Coronary artery (tissue), 2 donors: ENCODE results near the gene TSKU.
A peak's percentile ranks its signal among the peaks of the same experiment; 100 is the strongest.
"Not testable (repeated sequence)": the region's sequence is repeated elsewhere in the genome, so short reads cannot be mapped to it uniquely, and the experiment has no call there.

ENCODE experiments used
- DNase-seq: peaks from one replicate; pipeline ENCODE4 v3.0.0-alpha.2; 2017; ENCODE audit warnings: low spot score
- H3K27ac ChIP-seq, 2 donors: fragments of 200-600 bp; sonication (generic); one replicate each; pipeline ENCODE4 v1.5.1; 2016 to 2019
- H3K4me3 ChIP-seq: fragments of 200-600 bp; sonication (generic); 2 replicates; pipeline ENCODE4 v1.5.1; 2016; ENCODE audit warnings: mild to moderate bottlenecking, moderate library complexity
- TF ChIP-seq, protein P1 (sequence below): fragments of 200-600 bp; sonication (generic); IDR thresholded peaks from one replicate; pipeline ENCODE4 v1.5.1; 2019; ENCODE audit warnings: antibody characterized with exemption

The TSKU gene

DNA sequence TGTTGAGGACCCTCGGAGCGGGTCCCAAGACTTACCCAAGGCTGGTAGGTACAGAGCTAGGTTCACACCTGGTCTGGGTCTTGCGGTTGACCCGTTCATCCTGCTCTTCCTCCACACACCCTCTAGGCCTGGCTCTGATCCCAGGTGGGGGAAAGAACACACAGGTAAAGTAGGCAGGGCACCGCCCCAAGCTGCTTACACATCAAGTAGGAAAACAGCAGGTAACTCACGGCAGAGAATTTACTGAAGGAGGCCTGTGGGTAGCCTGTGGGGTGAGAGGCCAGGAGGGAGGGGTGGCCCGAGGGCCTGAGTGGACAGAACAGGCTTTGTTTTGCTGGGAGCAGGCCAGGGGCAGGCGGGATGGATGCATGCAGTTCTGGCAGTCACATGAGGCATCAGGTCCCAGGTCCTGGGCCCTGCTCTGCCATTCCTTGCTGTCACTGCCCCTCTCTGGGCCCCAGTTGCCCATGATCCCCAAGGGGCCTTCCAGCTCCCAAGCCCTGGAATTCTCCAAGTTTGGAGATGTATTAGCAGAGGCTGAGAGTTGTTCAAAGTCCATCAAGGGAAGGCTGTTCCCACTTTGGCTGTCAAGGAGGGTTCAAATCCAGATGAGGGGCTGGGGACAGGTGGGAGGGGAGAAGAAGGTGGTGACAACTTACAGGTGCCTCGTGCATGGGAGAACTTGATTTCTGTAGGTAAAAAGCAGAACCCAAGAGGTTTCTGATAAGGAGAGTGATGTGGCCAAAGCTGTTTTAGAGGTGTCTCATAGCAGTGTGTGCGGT, 5.7 kb downstream of the TSKU start:
- Histone ChIP-seq H3K27ac (peak overlapping the region; percentile 44 to 98), H3K4me3 (peak overlapping the region; percentile 22)
- DNase-seq, result peak; percentile 72
- TF ChIP-seq, protein P1, sequence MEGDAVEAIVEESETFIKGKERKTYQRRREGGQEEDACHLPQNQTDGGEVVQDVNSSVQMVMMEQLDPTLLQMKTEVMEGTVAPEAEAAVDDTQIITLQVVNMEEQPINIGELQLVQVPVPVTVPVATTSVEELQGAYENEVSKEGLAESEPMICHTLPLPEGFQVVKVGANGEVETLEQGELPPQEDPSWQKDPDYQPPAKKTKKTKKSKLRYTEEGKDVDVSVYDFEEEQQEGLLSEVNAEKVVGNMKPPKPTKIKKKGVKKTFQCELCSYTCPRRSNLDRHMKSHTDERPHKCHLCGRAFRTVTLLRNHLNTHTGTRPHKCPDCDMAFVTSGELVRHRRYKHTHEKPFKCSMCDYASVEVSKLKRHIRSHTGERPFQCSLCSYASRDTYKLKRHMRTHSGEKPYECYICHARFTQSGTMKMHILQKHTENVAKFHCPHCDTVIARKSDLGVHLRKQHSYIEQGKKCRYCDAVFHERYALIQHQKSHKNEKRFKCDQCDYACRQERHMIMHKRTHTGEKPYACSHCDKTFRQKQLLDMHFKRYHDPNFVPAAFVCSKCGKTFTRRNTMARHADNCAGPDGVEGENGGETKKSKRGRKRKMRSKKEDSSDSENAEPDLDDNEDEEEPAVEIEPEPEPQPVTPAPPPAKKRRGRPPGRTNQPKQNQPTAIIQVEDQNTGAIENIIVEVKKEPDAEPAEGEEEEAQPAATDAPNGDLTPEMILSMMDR, result no peak

DNA sequence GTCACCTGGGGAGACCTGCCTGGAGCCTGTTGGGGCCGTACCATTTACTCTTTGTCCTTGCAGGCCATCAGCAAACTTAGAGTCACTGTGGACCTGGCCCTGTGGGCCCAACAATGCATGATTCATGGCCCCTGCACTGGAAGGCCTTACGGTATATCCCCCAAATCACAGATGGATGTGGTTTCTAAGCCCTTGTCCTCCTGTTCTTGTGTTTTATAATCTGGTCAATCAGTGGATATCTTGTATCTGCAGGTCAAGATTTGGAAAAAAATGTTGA, 6.2 kb downstream of the TSKU start:
- TF ChIP-seq, protein P1, result no peak
- DNase-seq, result peak; percentile 50
- peak overlapping the region; percentile 44 to 98 for H3K27ac ChIP-seq
- no peak overlapping the region for H3K4me3 ChIP-seq

DNA sequence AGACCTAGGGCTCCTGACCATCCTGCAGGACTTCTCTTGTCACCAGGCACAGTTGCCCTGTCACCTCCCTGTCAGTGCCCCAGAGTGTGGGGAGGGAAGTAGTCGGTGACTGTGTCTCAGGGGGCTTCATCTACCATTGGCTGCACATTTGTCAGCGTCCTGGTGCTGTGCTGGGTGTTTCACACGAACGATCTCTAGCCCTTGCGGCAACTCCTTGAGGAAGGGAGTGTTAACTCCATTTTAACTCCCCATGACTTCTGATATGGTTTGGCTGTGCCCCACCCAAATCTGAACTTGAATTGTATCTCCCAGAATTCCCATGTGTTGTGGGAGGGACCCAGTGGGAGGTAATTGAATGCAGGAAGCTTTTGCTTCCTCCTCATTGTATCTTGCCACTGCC, 7.1 kb downstream of the TSKU start:
- no peak overlapping the region for H3K27ac ChIP-seq
- TF ChIP-seq, protein P1, result no peak
- DNase-seq, result peak; percentile 54
- no peak overlapping the region for H3K4me3 ChIP-seq

DNA sequence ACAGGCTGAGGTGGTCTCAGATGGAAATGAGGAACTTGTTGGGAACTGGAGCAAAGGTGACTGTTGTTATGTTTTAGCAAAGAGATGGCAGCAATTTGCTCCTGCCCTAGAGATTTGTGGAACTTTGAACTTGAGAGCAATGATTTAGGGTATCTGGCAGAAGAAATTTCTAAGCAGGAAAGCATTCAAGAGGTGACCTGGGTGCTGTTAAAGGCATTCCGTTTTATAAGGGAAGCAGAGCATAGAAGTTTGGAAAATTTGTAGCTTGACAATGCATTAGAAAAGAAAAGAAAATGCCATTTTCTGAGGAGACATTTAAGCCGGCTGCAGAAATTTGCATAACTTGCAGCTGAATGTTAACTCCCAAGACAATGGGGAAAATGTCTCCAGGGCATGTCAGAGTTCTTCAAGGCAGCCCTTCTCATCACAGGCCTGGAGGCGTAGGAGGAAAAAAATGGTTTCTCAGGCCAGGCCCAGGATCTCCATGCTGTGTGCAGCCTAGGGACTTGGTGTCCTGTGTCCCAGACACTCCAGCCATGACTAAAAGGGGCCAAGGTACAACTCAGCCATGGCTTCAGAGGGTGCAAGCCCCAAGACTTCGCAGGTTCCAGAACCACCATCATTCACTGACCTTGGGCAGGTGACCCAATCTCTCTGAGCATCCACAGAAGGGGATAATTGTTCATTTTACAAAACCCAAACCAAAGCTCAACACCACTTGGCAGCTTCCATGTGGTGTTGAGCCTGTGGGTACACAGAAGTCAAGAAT, 8.0 kb downstream of the TSKU start:
- H3K4me3 ChIP-seq, result not testable (repeated sequence)
- peak; percentile 52 for DNase-seq
- H3K27ac ChIP-seq, result peak overlapping the region in 1 of 2 donors; percentile 18

DNA sequence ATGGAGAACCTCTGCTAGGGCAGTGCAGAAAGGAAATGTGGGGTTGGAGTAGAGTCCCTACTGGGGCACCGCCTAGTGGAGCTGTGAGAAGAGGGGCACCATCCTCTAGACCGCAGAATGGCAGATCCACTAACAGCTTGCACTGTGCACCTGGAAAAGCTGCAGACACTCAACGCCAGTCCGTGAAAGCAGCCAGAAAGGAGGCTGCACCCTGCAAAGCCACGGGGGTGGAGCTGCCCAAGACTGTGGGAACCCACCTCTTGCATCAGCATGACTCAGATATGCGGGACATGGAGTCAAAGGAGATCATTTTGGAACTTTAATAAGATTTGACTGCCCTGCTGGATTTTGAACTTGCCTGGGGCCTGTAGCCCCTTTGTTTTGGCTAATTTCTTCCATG, 8.7 kb downstream of the TSKU start:
- TF ChIP-seq, protein P1, result no peak
- DNase-seq, result peak; percentile 71
- H3K4me3 ChIP-seq, result no peak overlapping the region
- peak overlapping the region in 1 of 2 donors; percentile 47 for H3K27ac ChIP-seq

DNA sequence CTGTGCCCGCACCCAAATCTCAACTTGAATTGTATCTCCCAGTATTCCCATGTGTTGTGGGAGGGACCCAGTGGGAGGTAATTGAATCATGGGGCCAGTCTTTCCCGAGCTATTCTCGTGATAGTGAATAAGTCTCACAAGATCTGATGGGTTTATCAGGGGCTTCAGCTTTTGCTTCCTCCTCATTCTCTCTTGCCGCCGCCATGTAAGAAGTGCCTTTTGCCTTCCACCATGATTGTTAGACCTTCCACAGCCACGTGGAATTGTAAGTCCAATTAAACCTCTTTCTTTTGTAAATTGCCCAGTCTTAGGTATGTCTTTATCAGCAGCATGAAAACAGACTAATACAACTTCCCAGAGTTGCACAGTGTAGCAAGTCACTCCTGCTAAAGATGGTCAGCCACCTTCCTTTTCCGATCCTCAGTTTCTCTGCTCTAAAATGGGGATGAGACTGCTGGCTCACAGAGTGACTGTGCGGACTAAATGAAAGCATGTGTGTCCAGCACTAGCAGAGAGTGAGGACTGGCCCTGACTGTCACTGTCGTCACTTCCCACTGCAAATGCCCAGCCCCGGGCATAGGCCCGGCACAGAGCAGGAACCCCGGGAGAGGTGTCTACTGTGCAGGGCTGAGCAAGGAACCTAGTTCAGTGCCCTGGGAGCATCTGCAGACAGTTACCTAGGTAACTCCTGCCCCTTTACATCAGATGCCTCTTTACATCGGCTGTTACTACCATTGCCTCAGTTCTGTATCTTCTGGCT, 9.5 kb downstream of the TSKU start:
- peak; percentile 62 for DNase-seq
- peak overlapping the region; percentile 40 to 65 for H3K27ac ChIP-seq
- TF ChIP-seq, protein P1, result no peak
- H3K4me3 ChIP-seq, result peak overlapping the region; percentile 1
